Measurements from ENCODE around the gene CTNNAL1. TPM values are rescaled to one million over a fixed set of nuclear protein-coding genes. Genes with fewer than 3 reads are reported as not detected.

The CTNNAL1 gene

DNA sequence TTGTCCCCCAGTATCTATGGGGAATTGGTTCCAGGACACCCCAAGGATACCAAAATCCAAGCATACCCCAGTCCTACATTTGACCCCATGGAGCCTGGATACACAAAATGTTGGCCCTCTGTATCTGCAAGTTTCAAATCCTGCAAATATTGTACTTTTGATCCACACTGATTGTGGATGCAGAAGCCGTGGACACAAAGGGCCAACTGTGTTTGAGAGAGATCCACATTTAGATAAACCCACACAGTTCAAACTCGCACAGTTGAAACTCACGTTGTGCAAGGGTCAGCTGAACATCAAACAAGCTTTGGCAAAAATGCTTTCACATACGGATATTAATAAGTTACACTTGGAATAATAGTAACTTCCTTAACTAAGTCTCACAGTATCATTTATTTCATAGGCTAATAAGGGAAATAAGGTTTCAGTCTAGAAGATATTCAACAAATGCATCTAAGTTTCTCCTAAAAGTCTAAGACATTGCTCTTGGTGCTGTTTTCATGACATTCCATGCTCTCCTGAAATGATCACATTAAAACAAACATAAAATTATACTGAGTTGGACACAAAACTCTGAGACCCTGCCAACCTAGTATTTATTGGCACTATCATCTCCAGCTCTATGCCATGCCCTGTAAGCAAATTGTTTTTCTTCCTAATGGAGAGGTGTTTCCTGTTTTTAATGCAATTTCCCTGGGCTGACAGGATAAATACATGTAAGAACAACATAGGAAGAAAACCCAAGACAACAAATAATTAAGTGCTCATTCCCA is 118.9 kb downstream of the CTNNAL1 start:
- Histone ChIP-seq H3K27me3 (ENCODE audit: control insufficient read depth in 3 of 3, insufficient read depth in 3 of 3, low read depth in 1 of 3, low read length in 3 of 3) (no peaks in the 10 kb centered on the region), H3K14ac (ENCODE audit: low read length) (no peak overlapping the region), H3K9me3 (replicated peaks in 1 of 2; ENCODE audit: control insufficient read depth in 2 of 2, insufficient read depth in 1 of 2, low read depth in 1 of 2, low read length in 2 of 2) (no peaks in the 10 kb centered on the region), H2BK120ac (ENCODE audit: low read depth, low read length) (no peak overlapping the region), H3K4me1 (ENCODE audit: control insufficient read depth in 2 of 2, insufficient read depth in 1 of 2, low read depth in 1 of 2, low read length in 2 of 2) (no peaks in the 10 kb centered on the region), H3K4me2 (ENCODE audit: insufficient read depth, low read length, poor library complexity, severe bottlenecking) (no peak overlapping the region), H2AFZ (ENCODE audit: low read length) (no peak overlapping the region), H2BK12ac (ENCODE audit: low read length) (no peak overlapping the region), H2BK5ac (ENCODE audit: low read length) (no peak overlapping the region), H2BK15ac (ENCODE audit: low read length) (no peak overlapping the region), H3K27ac (replicated peaks; ENCODE audit: low read length) (no peak overlapping the region), H3K9ac (ENCODE audit: low read depth, low read length, poor library complexity) (no peak overlapping the region), H3K18ac (ENCODE audit: low read length) (no peak overlapping the region), H3K79me1 (ENCODE audit: low read depth, low read length) (no peaks in the 10 kb centered on the region), H3K36me3 (replicated peaks in 1 of 2; ENCODE audit: control insufficient read depth in 2 of 2, insufficient read depth in 2 of 2, low read length in 2 of 2) (peaks cover 35 to 97% of the 10 kb centered on the region in 2 donors), H2AK5ac (ENCODE audit: low read depth, low read length) (no peak overlapping the region), H3K23ac (ENCODE audit: low read depth, low read length, poor library complexity) (no peak overlapping the region), H3K4ac (ENCODE audit: low read length) (no peak overlapping the region), H4K8ac (ENCODE audit: low read depth, low read length) (no peak overlapping the region), H4K91ac (ENCODE audit: low read depth, low read length, poor library complexity) (no peak overlapping the region), H3K4me3 (ENCODE audit: low read length in 2 of 2) (no peak overlapping the region)
- no peak for DNase-seq (ENCODE audit: low spot score)
- WGBS, 2 donors (ENCODE audit: extremely low coverage in 2 of 2, insufficient read length in 2 of 2, insufficient replicate concordance in 1 of 2): no CpG with 5 or more reads among the region's 4 CpGs

Small RNAs within 50 kb of the gene (small RNA-seq; reads per million reads assigned to genes)
- gene MIR32 (ENCODE audit: insufficient read depth) (49.7 reads per million, percentile 93 among the genes with 10 or more reads in this experiment), gene RF00019 (ENCODE audit: insufficient read depth) (not detected)

All from neuronal stem cell (in vitro differentiated cells).